HepG2 (cell line): ENCODE data around the gene CCR8.
A peak's percentile ranks its signal among the peaks of the same experiment; 100 is the strongest.

Source experiments
- CENPT ChIP-seq: sonication (generic); formaldehyde crosslinking; IDR thresholded peaks from 2 replicates; pipeline ENCODE4 v1.8.0; 2022; ENCODE audit warnings: low read depth, mild to moderate bottlenecking, moderate library complexity, missing genetic modification reagents
- DR1 ChIP-seq: sonication (generic); formaldehyde crosslinking; IDR thresholded peaks from 2 replicates; pipeline ENCODE4 v1.8.0; 2021; ENCODE audit warnings: mild to moderate bottlenecking, missing genetic modification reagents, inconsistent platforms
- ETV5 ChIP-seq: IDR thresholded peaks from 2 replicates; pipeline ENCODE4 v1.6.1; 2018; ENCODE audit warnings: missing biosample characterization, missing genetic modification reagents, inconsistent platforms, borderline replicate concordance
- FOXM1 ChIP-seq: sonication (generic); formaldehyde crosslinking; IDR thresholded peaks from 2 replicates; pipeline ENCODE4 v1.5.0; 2020; ENCODE audit warnings: missing genetic modification reagents
- JUN ChIP-seq: sonication (generic); formaldehyde crosslinking; IDR thresholded peaks from 2 replicates; pipeline ENCODE4 v1.4.0; 2020; ENCODE audit warnings: mild to moderate bottlenecking, missing genetic modification reagents
- JUNB ChIP-seq: sonication (generic); formaldehyde crosslinking; IDR thresholded peaks from 2 replicates; pipeline ENCODE4 v1.8.0; 2022; ENCODE audit warnings: missing genetic modification reagents, mild to moderate bottlenecking, borderline replicate concordance
- KLF15 ChIP-seq: sonication (generic); formaldehyde crosslinking; IDR thresholded peaks from 2 replicates; pipeline ENCODE4 v1.8.1; 2023; ENCODE audit warnings: borderline replicate concordance, mild to moderate bottlenecking, inconsistent platforms, missing genetic modification reagents, mixed read lengths
- MED1 ChIP-seq: sonication (generic); formaldehyde crosslinking; IDR thresholded peaks from 2 replicates; pipeline ENCODE4 v1.4.0; 2020; ENCODE audit warnings: missing genetic modification reagents
- RFXAP ChIP-seq: sonication (generic); formaldehyde crosslinking; IDR thresholded peaks from 2 replicates; pipeline ENCODE4 v1.4.0; 2020; ENCODE audit warnings: missing genetic modification reagents, borderline replicate concordance
- TF ChIP-seq, protein P1 (sequence below): sonication (generic); formaldehyde crosslinking; IDR thresholded peaks from 2 replicates; pipeline ENCODE4 v1.5.0; 2020; ENCODE audit warnings: mild to moderate bottlenecking, missing genetic modification reagents
- TF ChIP-seq, protein P2 (sequence below): sonication (generic); formaldehyde crosslinking; IDR thresholded peaks from 2 replicates; pipeline ENCODE4 v1.5.0; 2020; ENCODE audit warnings: mild to moderate bottlenecking, missing genetic modification reagents, moderate library complexity
- TF ChIP-seq, protein P3 (sequence below): sonication (generic); formaldehyde crosslinking; IDR thresholded peaks from 2 replicates; pipeline ENCODE4 v1.4.0; 2020; ENCODE audit warnings: missing genetic modification reagents, borderline replicate concordance
- TF ChIP-seq, protein P4 (sequence below): sonication (generic); formaldehyde crosslinking; IDR thresholded peaks from 2 replicates; pipeline ENCODE4 v1.4.0; 2020; ENCODE audit warnings: mild to moderate bottlenecking, missing genetic modification reagents, borderline replicate concordance

DNA sequence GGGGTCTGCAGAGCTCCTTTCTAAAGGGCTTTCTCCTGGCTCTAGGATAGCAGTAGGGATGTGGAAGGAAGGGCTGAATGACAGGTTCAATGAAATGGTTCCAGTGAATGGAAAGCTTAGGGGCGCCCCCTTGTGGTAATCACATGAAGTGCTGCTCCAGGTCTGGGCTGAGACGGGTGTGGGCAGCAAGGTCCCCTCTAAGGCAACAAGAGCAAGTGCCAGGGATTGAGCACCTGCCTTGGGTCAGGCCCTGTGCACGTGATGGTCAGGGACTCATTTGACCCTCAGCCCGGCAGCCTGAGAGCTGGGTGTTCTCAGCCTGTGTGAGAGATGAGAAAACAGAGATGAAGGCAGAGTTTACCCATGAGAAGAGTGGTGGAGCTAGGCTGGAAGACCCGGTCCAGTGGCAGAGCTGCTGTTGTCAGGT lies 37.6 kb upstream of the CCR8 start:
- TF ChIP-seq DR1 (CRISPR knock-in tag) (no peak), JUN (CRISPR knock-in tag) (no peak), ETV5 (CRISPR knock-in tag) (no peak), KLF15 (CRISPR knock-in tag) (no peak), RFXAP (CRISPR knock-in tag) (no peak), CENPT (CRISPR knock-in tag) (no peak), JUNB (CRISPR knock-in tag) (no peak), FOXM1 (CRISPR knock-in tag) (no peak), MED1 (no peak)
- TF ChIP-seq, protein P1, sequence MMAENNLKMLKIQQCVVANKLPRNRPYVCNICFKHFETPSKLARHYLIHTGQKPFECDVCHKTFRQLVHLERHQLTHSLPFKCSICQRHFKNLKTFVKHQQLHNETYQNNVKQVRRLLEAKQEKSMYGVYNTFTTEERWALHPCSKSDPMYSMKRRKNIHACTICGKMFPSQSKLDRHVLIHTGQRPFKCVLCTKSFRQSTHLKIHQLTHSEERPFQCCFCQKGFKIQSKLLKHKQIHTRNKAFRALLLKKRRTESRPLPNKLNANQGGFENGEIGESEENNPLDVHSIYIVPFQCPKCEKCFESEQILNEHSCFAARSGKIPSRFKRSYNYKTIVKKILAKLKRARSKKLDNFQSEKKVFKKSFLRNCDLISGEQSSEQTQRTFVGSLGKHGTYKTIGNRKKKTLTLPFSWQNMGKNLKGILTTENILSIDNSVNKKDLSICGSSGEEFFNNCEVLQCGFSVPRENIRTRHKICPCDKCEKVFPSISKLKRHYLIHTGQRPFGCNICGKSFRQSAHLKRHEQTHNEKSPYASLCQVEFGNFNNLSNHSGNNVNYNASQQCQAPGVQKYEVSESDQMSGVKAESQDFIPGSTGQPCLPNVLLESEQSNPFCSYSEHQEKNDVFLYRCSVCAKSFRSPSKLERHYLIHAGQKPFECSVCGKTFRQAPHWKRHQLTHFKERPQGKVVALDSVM (CRISPR knock-in tag), result no peak
- TF ChIP-seq, protein P2, sequence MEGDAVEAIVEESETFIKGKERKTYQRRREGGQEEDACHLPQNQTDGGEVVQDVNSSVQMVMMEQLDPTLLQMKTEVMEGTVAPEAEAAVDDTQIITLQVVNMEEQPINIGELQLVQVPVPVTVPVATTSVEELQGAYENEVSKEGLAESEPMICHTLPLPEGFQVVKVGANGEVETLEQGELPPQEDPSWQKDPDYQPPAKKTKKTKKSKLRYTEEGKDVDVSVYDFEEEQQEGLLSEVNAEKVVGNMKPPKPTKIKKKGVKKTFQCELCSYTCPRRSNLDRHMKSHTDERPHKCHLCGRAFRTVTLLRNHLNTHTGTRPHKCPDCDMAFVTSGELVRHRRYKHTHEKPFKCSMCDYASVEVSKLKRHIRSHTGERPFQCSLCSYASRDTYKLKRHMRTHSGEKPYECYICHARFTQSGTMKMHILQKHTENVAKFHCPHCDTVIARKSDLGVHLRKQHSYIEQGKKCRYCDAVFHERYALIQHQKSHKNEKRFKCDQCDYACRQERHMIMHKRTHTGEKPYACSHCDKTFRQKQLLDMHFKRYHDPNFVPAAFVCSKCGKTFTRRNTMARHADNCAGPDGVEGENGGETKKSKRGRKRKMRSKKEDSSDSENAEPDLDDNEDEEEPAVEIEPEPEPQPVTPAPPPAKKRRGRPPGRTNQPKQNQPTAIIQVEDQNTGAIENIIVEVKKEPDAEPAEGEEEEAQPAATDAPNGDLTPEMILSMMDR (CRISPR knock-in tag), result peak; percentile 86
- TF ChIP-seq, protein P3, sequence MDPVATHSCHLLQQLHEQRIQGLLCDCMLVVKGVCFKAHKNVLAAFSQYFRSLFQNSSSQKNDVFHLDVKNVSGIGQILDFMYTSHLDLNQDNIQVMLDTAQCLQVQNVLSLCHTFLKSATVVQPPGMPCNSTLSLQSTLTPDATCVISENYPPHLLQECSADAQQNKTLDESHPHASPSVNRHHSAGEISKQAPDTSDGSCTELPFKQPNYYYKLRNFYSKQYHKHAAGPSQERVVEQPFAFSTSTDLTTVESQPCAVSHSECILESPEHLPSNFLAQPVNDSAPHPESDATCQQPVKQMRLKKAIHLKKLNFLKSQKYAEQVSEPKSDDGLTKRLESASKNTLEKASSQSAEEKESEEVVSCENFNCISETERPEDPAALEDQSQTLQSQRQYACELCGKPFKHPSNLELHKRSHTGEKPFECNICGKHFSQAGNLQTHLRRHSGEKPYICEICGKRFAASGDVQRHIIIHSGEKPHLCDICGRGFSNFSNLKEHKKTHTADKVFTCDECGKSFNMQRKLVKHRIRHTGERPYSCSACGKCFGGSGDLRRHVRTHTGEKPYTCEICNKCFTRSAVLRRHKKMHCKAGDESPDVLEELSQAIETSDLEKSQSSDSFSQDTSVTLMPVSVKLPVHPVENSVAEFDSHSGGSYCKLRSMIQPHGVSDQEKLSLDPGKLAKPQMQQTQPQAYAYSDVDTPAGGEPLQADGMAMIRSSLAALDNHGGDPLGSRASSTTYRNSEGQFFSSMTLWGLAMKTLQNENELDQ (CRISPR knock-in tag), result no peak
- TF ChIP-seq, protein P4, sequence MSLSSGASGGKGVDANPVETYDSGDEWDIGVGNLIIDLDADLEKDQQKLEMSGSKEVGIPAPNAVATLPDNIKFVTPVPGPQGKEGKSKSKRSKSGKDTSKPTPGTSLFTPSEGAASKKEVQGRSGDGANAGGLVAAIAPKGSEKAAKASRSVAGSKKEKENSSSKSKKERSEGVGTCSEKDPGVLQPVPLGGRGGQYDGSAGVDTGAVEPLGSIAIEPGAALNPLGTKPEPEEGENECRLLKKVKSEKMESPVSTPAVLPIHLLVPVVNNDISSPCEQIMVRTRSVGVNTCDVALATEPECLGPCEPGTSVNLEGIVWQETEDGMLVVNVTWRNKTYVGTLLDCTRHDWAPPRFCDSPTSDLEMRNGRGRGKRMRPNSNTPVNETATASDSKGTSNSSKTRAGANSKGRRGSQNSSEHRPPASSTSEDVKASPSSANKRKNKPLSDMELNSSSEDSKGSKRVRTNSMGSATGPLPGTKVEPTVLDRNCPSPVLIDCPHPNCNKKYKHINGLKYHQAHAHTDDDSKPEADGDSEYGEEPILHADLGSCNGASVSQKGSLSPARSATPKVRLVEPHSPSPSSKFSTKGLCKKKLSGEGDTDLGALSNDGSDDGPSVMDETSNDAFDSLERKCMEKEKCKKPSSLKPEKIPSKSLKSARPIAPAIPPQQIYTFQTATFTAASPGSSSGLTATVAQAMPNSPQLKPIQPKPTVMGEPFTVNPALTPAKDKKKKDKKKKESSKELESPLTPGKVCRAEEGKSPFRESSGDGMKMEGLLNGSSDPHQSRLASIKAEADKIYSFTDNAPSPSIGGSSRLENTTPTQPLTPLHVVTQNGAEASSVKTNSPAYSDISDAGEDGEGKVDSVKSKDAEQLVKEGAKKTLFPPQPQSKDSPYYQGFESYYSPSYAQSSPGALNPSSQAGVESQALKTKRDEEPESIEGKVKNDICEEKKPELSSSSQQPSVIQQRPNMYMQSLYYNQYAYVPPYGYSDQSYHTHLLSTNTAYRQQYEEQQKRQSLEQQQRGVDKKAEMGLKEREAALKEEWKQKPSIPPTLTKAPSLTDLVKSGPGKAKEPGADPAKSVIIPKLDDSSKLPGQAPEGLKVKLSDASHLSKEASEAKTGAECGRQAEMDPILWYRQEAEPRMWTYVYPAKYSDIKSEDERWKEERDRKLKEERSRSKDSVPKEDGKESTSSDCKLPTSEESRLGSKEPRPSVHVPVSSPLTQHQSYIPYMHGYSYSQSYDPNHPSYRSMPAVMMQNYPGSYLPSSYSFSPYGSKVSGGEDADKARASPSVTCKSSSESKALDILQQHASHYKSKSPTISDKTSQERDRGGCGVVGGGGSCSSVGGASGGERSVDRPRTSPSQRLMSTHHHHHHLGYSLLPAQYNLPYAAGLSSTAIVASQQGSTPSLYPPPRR, result no peak
